B cell (primary cell): ENCODE measurements around the gene AGTRAP.

Experiments used
- EZH2 ChIP-seq: IDR thresholded peaks from 2 replicates; pipeline ENCODE4 v1.6.1; 2012; ENCODE audit warnings: borderline replicate concordance, low read depth, mild to moderate bottlenecking, moderate library complexity, low read length; ENCODE audit not compliant: insufficient read depth, poor library complexity, severe bottlenecking
- TF ChIP-seq, protein P1 (sequence below): fragments of 200-600 bp; IDR thresholded peaks from one replicate; pipeline ENCODE4 v1.8.0; 2022; ENCODE audit warnings: antibody characterized with exemption, mild to moderate bottlenecking

DNA sequence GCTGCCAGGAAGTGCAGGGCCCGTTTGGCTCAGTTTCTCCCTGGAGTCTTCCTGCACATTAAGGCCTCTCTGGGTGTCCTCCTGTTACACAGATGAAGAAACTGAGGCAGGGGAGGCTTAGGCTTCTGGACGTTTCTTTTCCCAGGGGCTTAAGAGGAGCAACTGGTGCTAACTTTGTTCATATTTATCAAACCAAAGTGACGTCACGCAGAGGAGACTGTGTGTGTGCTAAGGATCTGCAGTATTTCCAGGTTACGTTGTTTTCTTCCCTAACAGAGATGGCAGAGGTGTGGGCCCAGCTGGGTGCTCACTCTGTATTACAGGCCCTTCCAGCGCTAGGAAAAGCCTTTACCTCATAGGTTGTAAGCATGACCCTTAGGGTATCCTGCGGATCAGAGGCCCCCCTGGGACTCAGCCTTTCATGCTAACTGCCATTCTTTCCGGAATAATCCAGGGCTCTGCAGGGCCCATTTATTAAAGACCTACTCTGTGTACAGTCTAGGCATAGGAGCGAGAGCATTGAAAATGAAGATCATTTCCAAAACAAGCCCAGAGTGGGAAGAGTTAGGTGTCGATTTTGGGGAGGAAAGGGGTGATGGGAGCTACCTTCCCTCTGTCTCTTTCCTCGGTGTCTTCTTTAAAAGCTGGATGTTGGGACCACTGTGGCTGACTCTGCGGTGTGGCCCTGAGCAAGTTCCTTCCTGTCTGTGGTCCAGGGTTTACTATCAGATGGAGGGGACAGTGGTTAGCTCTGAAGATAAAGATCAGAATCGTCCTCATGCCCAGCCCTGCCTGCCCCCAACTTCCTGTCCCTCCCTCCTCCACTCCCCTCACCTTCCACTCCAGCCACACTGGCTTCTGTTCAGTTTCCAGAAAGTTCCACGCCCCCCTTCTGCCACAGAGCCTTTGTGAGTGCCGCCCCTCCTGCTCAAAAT is 4.6 kb downstream of the AGTRAP start:
- TF ChIP-seq, protein P1, sequence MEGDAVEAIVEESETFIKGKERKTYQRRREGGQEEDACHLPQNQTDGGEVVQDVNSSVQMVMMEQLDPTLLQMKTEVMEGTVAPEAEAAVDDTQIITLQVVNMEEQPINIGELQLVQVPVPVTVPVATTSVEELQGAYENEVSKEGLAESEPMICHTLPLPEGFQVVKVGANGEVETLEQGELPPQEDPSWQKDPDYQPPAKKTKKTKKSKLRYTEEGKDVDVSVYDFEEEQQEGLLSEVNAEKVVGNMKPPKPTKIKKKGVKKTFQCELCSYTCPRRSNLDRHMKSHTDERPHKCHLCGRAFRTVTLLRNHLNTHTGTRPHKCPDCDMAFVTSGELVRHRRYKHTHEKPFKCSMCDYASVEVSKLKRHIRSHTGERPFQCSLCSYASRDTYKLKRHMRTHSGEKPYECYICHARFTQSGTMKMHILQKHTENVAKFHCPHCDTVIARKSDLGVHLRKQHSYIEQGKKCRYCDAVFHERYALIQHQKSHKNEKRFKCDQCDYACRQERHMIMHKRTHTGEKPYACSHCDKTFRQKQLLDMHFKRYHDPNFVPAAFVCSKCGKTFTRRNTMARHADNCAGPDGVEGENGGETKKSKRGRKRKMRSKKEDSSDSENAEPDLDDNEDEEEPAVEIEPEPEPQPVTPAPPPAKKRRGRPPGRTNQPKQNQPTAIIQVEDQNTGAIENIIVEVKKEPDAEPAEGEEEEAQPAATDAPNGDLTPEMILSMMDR, result no peak
- TF ChIP-seq EZH2, result no peak
